Measurements from ENCODE around the gene SLC1A1.
"Not testable (repeated sequence)": the region's sequence is repeated elsewhere in the genome, so short reads cannot be mapped to it uniquely, and the experiment has no call there.

Gene SLC1A1

DNA sequence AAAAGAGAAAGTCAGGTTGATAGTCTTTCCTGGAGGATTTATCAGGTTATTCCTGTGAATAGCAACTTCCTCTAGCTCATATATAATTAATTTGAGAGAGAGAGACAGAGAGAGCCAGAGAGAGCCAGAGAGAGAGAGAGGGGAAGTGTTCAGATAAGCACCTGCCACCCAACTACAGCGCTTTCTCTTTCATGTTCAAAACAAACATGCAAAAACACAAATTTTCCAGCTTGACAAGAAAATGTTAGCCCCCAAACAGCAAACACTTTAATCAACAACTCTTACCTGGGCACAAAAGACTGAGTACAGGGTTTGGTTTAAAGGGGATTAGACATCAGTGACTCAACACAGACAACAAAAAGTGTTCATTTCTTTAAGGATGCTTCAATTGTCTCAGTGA, 110.1 kb downstream of the SLC1A1 start:
- TF ChIP-seq, protein P1, sequence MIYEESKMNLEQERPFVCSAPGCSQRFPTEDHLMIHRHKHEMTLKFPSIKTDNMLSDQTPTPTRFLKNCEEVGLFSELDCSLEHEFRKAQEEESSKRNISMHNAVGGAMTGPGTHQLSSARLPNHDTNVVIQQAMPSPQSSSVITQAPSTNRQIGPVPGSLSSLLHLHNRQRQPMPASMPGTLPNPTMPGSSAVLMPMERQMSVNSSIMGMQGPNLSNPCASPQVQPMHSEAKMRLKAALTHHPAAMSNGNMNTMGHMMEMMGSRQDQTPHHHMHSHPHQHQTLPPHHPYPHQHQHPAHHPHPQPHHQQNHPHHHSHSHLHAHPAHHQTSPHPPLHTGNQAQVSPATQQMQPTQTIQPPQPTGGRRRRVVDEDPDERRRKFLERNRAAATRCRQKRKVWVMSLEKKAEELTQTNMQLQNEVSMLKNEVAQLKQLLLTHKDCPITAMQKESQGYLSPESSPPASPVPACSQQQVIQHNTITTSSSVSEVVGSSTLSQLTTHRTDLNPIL (CRISPR knock-in tag; IDR thresholded peaks at IDR 0.05; ENCODE audit: low read depth) = no peak
- TF ChIP-seq ZFP3 (CRISPR knock-in tag; IDR thresholded peaks at IDR 0.05) (no peak), ZNF565 (CRISPR knock-in tag; conservative IDR thresholded peaks at IDR 0.05; ENCODE audit: low read depth) (no peak), BACH2 (CRISPR knock-in tag; IDR thresholded peaks at IDR 0.05; ENCODE audit: borderline replicate concordance) (no peak)
- TF ChIP-seq, protein P2, sequence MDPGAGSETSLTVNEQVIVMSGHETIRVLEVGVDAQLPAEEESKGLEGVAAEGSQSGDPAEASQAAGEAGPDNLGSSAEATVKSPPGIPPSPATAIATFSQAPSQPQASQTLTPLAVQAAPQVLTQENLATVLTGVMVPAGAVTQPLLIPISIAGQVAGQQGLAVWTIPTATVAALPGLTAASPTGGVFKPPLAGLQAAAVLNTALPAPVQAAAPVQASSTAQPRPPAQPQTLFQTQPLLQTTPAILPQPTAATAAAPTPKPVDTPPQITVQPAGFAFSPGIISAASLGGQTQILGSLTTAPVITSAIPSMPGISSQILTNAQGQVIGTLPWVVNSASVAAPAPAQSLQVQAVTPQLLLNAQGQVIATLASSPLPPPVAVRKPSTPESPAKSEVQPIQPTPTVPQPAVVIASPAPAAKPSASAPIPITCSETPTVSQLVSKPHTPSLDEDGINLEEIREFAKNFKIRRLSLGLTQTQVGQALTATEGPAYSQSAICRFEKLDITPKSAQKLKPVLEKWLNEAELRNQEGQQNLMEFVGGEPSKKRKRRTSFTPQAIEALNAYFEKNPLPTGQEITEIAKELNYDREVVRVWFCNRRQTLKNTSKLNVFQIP (CRISPR knock-in tag; IDR thresholded peaks at IDR 0.05; ENCODE audit: borderline replicate concordance, low read depth) = no peak
- no peak for ATAC-seq

GRCh38 chr9:4603830-4604229, 113.6 kb downstream of the SLC1A1 start:
- ATAC-seq = no peak
- TF ChIP-seq, protein P2 (CRISPR knock-in tag; IDR thresholded peaks at IDR 0.05; ENCODE audit: borderline replicate concordance, low read depth) = no peak
- no peak for TF ChIP-seq SNAI2 (CRISPR knock-in tag; IDR thresholded peaks at IDR 0.05)
- TF ChIP-seq, protein P1 (CRISPR knock-in tag; IDR thresholded peaks at IDR 0.05; ENCODE audit: low read depth) = no peak

DNA sequence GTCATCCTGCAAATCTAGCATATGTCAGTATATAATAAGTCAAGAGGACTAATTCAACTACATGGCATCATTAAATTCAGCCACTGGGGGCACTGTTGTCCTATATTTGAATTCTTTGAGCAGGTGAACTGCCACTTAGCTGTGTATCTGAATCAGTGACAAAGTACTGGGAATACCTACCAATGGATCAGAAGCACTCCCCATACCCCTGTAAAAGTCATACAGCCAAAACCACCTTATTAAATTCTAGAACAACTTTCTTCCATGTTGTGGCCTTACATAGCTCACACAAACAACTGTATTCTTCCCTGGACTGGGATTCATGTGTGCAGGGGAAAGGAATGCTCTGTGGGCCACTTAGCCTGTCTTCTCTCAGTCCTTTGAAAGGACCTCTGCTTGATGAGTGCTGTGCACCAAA, 114.4 kb downstream of the SLC1A1 start:
- TF ChIP-seq RARB (CRISPR knock-in tag; IDR thresholded peaks at IDR 0.05) = no peak
- no peak for TF ChIP-seq ESRRG (CRISPR knock-in tag; IDR thresholded peaks at IDR 0.05)
- TF ChIP-seq TSHZ2 (CRISPR knock-in tag; IDR thresholded peaks at IDR 0.05) = no peak
- no peak for TF ChIP-seq GLIS3 (CRISPR knock-in tag; IDR thresholded peaks at IDR 0.05)
- TF ChIP-seq ZNF70 (CRISPR knock-in tag; IDR thresholded peaks at IDR 0.05) = no peak
- TF ChIP-seq TCF4 (CRISPR knock-in tag; IDR thresholded peaks at IDR 0.05; ENCODE audit: borderline replicate concordance) = no peak
- no peak for TF ChIP-seq ARNTL (CRISPR knock-in tag; IDR thresholded peaks at IDR 0.05; ENCODE audit: borderline replicate concordance, low read depth)
- TF ChIP-seq PPARA (CRISPR knock-in tag; IDR thresholded peaks at IDR 0.05; ENCODE audit: borderline replicate concordance) = no peak
- TF ChIP-seq, protein P3, sequence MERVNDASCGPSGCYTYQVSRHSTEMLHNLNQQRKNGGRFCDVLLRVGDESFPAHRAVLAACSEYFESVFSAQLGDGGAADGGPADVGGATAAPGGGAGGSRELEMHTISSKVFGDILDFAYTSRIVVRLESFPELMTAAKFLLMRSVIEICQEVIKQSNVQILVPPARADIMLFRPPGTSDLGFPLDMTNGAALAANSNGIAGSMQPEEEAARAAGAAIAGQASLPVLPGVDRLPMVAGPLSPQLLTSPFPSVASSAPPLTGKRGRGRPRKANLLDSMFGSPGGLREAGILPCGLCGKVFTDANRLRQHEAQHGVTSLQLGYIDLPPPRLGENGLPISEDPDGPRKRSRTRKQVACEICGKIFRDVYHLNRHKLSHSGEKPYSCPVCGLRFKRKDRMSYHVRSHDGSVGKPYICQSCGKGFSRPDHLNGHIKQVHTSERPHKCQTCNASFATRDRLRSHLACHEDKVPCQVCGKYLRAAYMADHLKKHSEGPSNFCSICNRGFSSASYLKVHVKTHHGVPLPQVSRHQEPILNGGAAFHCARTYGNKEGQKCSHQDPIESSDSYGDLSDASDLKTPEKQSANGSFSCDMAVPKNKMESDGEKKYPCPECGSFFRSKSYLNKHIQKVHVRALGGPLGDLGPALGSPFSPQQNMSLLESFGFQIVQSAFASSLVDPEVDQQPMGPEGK (CRISPR knock-in tag; IDR thresholded peaks at IDR 0.05; ENCODE audit: borderline replicate concordance) = no peak
- TF ChIP-seq ISL1 (CRISPR knock-in tag; IDR thresholded peaks at IDR 0.05) = no peak
- TF ChIP-seq, protein P1 (CRISPR knock-in tag; IDR thresholded peaks at IDR 0.05; ENCODE audit: low read depth) = no peak
- no peak for TF ChIP-seq OSR1 (CRISPR knock-in tag; IDR thresholded peaks at IDR 0.05)
- TF ChIP-seq, protein P2 (CRISPR knock-in tag; IDR thresholded peaks at IDR 0.05; ENCODE audit: borderline replicate concordance, low read depth) = no peak
- no peak for TF ChIP-seq ZNF8 (CRISPR knock-in tag; IDR thresholded peaks at IDR 0.05)
- TF ChIP-seq ZFP3 (CRISPR knock-in tag; IDR thresholded peaks at IDR 0.05) = no peak
- TF ChIP-seq CSDC2 (CRISPR knock-in tag; IDR thresholded peaks at IDR 0.05) = no peak
- no peak for TF ChIP-seq BACH2 (CRISPR knock-in tag; IDR thresholded peaks at IDR 0.05; ENCODE audit: borderline replicate concordance)
- ATAC-seq = peak; percentile 98

DNA sequence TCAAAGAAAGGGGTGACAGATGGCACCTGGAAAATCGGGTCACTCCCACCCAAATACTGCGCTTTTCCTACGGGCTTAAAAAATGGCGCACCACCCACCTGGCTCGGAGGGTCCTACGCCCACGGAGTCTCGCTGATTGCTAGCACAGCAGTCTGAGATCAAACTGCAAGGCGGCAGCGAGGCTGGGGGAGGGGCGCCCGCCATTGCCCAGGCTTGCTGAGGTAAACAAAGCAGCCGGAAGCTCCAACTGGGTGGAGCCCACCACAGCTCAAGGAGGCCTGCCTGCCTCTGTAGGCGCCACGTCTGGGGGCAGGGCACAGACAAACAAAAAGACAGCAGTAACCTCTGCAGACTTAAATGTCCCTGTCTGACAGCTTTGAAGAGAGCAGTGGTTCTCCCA, 115.8 kb downstream of the SLC1A1 start:
- ATAC-seq = not testable (repeated sequence)

All from SK-N-SH treated with all-trans-retinoic acid at 6 μM for 48 hours (cell line).